Panc1 (cell line): ENCODE data around the gene PAMR1. TPM values are rescaled to one million over a fixed set of nuclear protein-coding genes. Genes with fewer than 3 reads are reported as not detected.
"Not testable (repeated sequence)": the region's sequence is repeated elsewhere in the genome, so short reads cannot be mapped to it uniquely, and the experiment has no call there.

Experiments used
- ATAC-seq: fragments of 200-7000 bp; cut with Tn5 transposase; 2 replicates; pipeline ENCODE4 v1.9.1; 2020; ENCODE audit warnings: mild to moderate bottlenecking, moderate library complexity
- BruUV-seq: library from RNA; stranded (reverse); fragments of 400-500 nt; replicated peaks from 2 replicates; lab custom pipeline; 2021; lab: Mats Ljungman, UMichigan
- CTCF ChIA-PET: fragments of 300-600 bp; sonication (Branson Sonifier 250); formaldehyde crosslinking; loops from one replicate; lab custom pipeline; 2022; ENCODE audit warnings: antibody characterized with exemption; lab: Charles Lee
- POLR2A ChIA-PET: fragments of 300-600 bp; sonication (Branson Sonifier 250); formaldehyde crosslinking; loops from one replicate; lab custom pipeline; 2022; ENCODE audit warnings: antibody characterized with exemption; lab: Charles Lee
- DNase-seq: peaks from one replicate; pipeline ENCODE4 v3.0.0-alpha.2; 2010; ENCODE audit warnings: low read depth, low spot score
- H3K27ac ChIP-seq: 2 replicates; pipeline ENCODE4 v1.5.1; 2011; ENCODE audit warnings: mild to moderate bottlenecking, low read length, inconsistent platforms
- H3K27me3 ChIP-seq: fragments of 200-500 bp; sonication (Bioruptor generic); 2 replicates; pipeline ENCODE4 v1.6.0; 2014; ENCODE audit warnings: low read length, inconsistent platforms; ENCODE audit not compliant: control insufficient read depth, insufficient read depth
- H3K36me3 ChIP-seq: fragments of 200-500 bp; sonication (Bioruptor generic); 2 replicates; pipeline ENCODE4 v1.5.1; 2014; ENCODE audit warnings: inconsistent platforms, mild to moderate bottlenecking, low read length, moderate library complexity; ENCODE audit not compliant: control insufficient read depth, insufficient read depth
- H3K4me1 ChIP-seq: 2 replicates; pipeline ENCODE4 v1.5.1; 2011; ENCODE audit warnings: inconsistent platforms, mild to moderate bottlenecking, low read length, moderate library complexity; ENCODE audit not compliant: control insufficient read depth, insufficient read depth
- H3K4me3 ChIP-seq, 2 experiments: 2 replicates each; pipeline ENCODE4 v1.5.1; 2011 to 2012; ENCODE audit warnings: low read depth in 2 of 2, low read length in 2 of 2, mild to moderate bottlenecking in 2 of 2, inconsistent platforms in 1 of 2, moderate library complexity in 1 of 2
- H3K9me3 ChIP-seq: fragments of 200-500 bp; sonication (Bioruptor generic); 2 replicates; pipeline ENCODE4 v1.5.1; 2014; ENCODE audit warnings: low read depth, mild to moderate bottlenecking, inconsistent platforms, low read length, moderate library complexity; ENCODE audit not compliant: control insufficient read depth, insufficient read depth
- CTCF ChIP-seq: fragments of 450-650 bp; IDR thresholded peaks from 2 replicates; pipeline ENCODE4 v1.5.1; 2017; ENCODE audit warnings: mild to moderate bottlenecking
- POLR2AphosphoS5 ChIP-seq: IDR thresholded peaks from 2 replicates; pipeline ENCODE4 v1.6.1; 2012; ENCODE audit warnings: mild to moderate bottlenecking, low read depth, low read length, moderate library complexity
- REST ChIP-seq, 2 experiments: IDR thresholded peaks; 2 replicates each; pipeline ENCODE4 v1.6.1; 2011 to 2012; ENCODE audit warnings: low read depth in 2 of 2, control low read depth in 1 of 2, low read length in 1 of 2, mild to moderate bottlenecking in 1 of 2, moderate library complexity in 1 of 2; ENCODE audit not compliant: insufficient read depth in 1 of 2
- SIN3A ChIP-seq: IDR thresholded peaks from 2 replicates; pipeline ENCODE4 v1.6.1; 2012; ENCODE audit warnings: low read depth, mild to moderate bottlenecking, low read length, moderate library complexity, borderline replicate concordance; ENCODE audit not compliant: insufficient read depth
- TCF7L2 ChIP-seq: IDR thresholded peaks from 2 replicates; pipeline ENCODE4 v1.6.1; 2011; ENCODE audit warnings: mild to moderate bottlenecking, low read depth, low read length, inconsistent platforms
- in situ Hi-C: cut with HindIII; loops from 2 replicates; pipeline ENCODE4 v1.10.0; 2016; ENCODE audit warnings: low sequenced_read_pairs, low pct_unique_long_range_greater_than_20kb
- intact Hi-C: fragments of 100-400 bp; cut with micrococcal nuclease; formaldehyde crosslinking; loops from one replicate; pipeline ENCODE4 v1.10.0; 2022; ENCODE audit not compliant: unreplicated experiment
- total RNA-seq: library from RNA; stranded (reverse); gene quantifications from one replicate; pipeline ENCODE4 v1.2.1, GENCODE V29; 2021; ENCODE audit not compliant: unreplicated experiment

The PAMR1 gene
- total RNA-seq, 1 experiment from 2014 or later = 0.13 TPM

DNA sequence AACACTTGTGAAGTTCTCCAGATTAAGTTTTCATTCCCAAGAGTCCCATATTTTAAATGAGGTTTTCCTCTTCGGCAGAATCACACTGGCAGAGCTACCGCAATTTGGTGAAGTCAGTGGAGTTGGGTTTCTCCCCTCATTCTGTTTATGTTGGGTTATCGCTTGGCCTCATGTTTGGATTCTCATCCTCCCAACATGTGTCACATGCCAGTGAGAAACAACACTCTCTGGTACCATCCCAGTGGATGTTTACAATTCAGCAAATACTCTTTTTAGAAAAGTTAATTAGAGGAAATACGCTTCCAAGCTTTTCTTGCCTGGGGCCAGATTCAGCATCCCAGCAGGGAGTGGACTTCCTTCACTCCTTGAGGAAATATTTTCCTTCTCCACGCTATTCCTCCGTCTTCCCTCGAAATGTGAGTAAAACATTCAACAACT, 2.1 kb downstream of the PAMR1 start:
- Histone ChIP-seq H3K36me3 (no peaks in the 10 kb centered on the region), H3K27ac (no peak overlapping the region), H3K4me1 (peaks cover 5% of the 10 kb centered on the region), H3K27me3 (peaks cover 54% of the 10 kb centered on the region), H3K4me3 (no peak overlapping the region), H3K9me3 (no peaks in the 10 kb centered on the region)
- CTCF ChIA-PET = no interaction called here
- in situ Hi-C loops (no loop called here), intact Hi-C loops (no loop called here)
- ATAC-seq = no peak
- DNase-seq = no peak
- no TSS peak for BruUV-seq
- POLR2A ChIA-PET = interaction anchor here (0.5 to 0.6 kb wide), 3 partner anchors 374 to 752 kb away, joined by 3 to 6 read pairs (median 4); no protein-coding TSS in a partner anchor
- TF ChIP-seq TCF7L2 (no peak), CTCF (no peak), REST (IDR thresholded peaks at IDR 0.05; ENCODE audit: insufficient read depth in 1 of 2, low read depth in 2 of 2, low read length in 1 of 2) (no peak), SIN3A (no peak), POLR2AphosphoS5 (no peak)

GRCh38 chr11:35522091-35522490, 3.3 kb downstream of the PAMR1 start:
- H3K9me3 ChIP-seq, H3K27ac ChIP-seq, H3K4me3 ChIP-seq, CTCF ChIA-PET, H3K36me3 ChIP-seq, in situ Hi-C loops, intact Hi-C loops, ATAC-seq, BruUV-seq, H3K4me1 ChIP-seq, DNase-seq: not testable (repeated sequence)
- POLR2A ChIA-PET = interaction anchor here (0.7 kb wide), 1 partner anchor 22 kb away, joined by 5 read pairs; no protein-coding TSS in a partner anchor
- peaks cover 60% of the 10 kb centered on the region for H3K27me3 ChIP-seq

GRCh38 chr11:35520376-35520775, 5.0 kb downstream of the PAMR1 start:
- Histone ChIP-seq H3K27me3 (peaks cover 57% of the 10 kb centered on the region), H3K36me3 (no peaks in the 10 kb centered on the region), H3K4me1 (no peaks in the 10 kb centered on the region), H3K27ac (no peak overlapping the region), H3K9me3 (no peaks in the 10 kb centered on the region), H3K4me3 (no peak overlapping the region)
- no peak for TF ChIP-seq CTCF
- no peak for TF ChIP-seq POLR2AphosphoS5
- no peak for TF ChIP-seq SIN3A
- no peak for TF ChIP-seq TCF7L2
- no peak for TF ChIP-seq REST (IDR thresholded peaks at IDR 0.05; ENCODE audit: insufficient read depth in 1 of 2, low read depth in 2 of 2, low read length in 1 of 2)
- ATAC-seq = no peak
- POLR2A ChIA-PET = no interaction called here
- intact Hi-C loops = no loop called here
- no TSS peak for BruUV-seq
- CTCF ChIA-PET = no interaction called here
- no peak for DNase-seq
- in situ Hi-C loops = no loop called here
